OCI-LY3 (cell line): ENCODE measurements around the gene TRRAP.

Experiments
- H2AFZ ChIP-seq: fragments of 200-600, 300-600 bp; shearing (Covaris generic); 2 replicates; pipeline ENCODE4 v1.6.0; 2014; ENCODE audit warnings: antibody characterized with exemption, low read depth, low read length
- H3K27ac ChIP-seq: fragments of 200-600, 300-600 bp; sonication (generic); 2 replicates; pipeline ENCODE4 v1.5.1; 2014; ENCODE audit warnings: mild to moderate bottlenecking, low read length, moderate library complexity, mixed read lengths
- H3K27me3 ChIP-seq: fragments of 200-600, 300-600 bp; sonication (generic); 2 replicates; pipeline ENCODE4 v1.6.1; 2014; ENCODE audit warnings: low read depth, low read length, mixed read lengths
- H3K36me3 ChIP-seq: fragments of 200-600, 300-600 bp; sonication (generic); replicated peaks from 2 replicates; pipeline ENCODE3; 2014; ENCODE audit warnings: low read depth, low read length, mixed read lengths
- H3K4me1 ChIP-seq: fragments of 300-600, 200-600 bp; sonication (generic); 2 replicates; pipeline ENCODE4 v1.6.1; 2014; ENCODE audit warnings: low read length, mixed read lengths
- H3K4me2 ChIP-seq: fragments of 200-600, 300-600 bp; sonication (generic); 2 replicates; pipeline ENCODE4 v1.6.1; 2014; ENCODE audit warnings: low read length, mixed read lengths
- H3K4me3 ChIP-seq: fragments of 300-600, 200-600 bp; sonication (generic); 2 replicates; pipeline ENCODE4 v1.5.1; 2014; ENCODE audit warnings: antibody characterized with exemption, mild to moderate bottlenecking, low read length, moderate library complexity
- H3K79me2 ChIP-seq: fragments of 300-600, 200-600 bp; shearing (Covaris generic); 2 replicates; pipeline ENCODE4 v1.6.1; 2014; ENCODE audit warnings: mild to moderate bottlenecking, low read length, mixed read lengths
- H3K9ac ChIP-seq: fragments of 300-600, 200-600 bp; shearing (Covaris generic); 2 replicates; pipeline ENCODE4 v1.6.0; 2014; ENCODE audit warnings: mild to moderate bottlenecking, low read length, moderate library complexity
- H3K9me3 ChIP-seq: fragments of 200-600, 300-600 bp; shearing (Covaris generic); 2 replicates; pipeline ENCODE4 v1.6.1; 2014; ENCODE audit warnings: low read length, mixed read lengths; ENCODE audit not compliant: insufficient read depth
- H4K20me1 ChIP-seq: fragments of 200-600, 300-600 bp; sonication (generic); 2 replicates; pipeline ENCODE4 v1.6.1; 2016; ENCODE audit warnings: low read length, mixed read lengths; ENCODE audit not compliant: insufficient read depth
- CTCF ChIP-seq: fragments of 200-600, 300-600 bp; sonication (generic); IDR thresholded peaks from 2 replicates; pipeline ENCODE4 v1.5.1; 2014; ENCODE audit warnings: antibody characterized with exemption, low read length, low read depth
- EZH2phosphoT487 ChIP-seq: fragments of 200-600 bp; shearing (Covaris generic); IDR thresholded peaks from 2 replicates; pipeline ENCODE4 v1.6.1; 2018; ENCODE audit warnings: antibody characterized with exemption, mixed run types, low read depth

The TRRAP gene

GRCh38 chr7:98879198-98879978, 1.1 kb downstream of the TRRAP start:
- Histone ChIP-seq H3K9me3 (no peaks in the 10 kb centered on the region), H3K36me3 (peaks cover 19% of the 10 kb centered on the region), H2AFZ (no peak overlapping the region), H3K27me3 (no peaks in the 10 kb centered on the region), H3K4me1 (peaks cover 9% of the 10 kb centered on the region), H3K4me2 (peak overlapping the region; percentile 100), H3K4me3 (peak overlapping the region; percentile 89), H3K9ac (peak overlapping the region; percentile 89), H3K27ac (peak overlapping the region; percentile 68), H4K20me1 (peaks cover 15% of the 10 kb centered on the region), H3K79me2 (peaks cover 33% of the 10 kb centered on the region)
- no peak for TF ChIP-seq EZH2phosphoT487
- TF ChIP-seq CTCF, result peak; percentile 32

GRCh38 chr7:98879979-98880315, 1.6 kb downstream of the TRRAP start:
- TF ChIP-seq CTCF (no peak), EZH2phosphoT487 (no peak)
- H3K79me2 ChIP-seq, result peaks cover 33% of the 10 kb centered on the region
- peak overlapping the region; percentile 89 for H3K4me3 ChIP-seq

GRCh38 chr7:98880485-98880884, 2.2 kb downstream of the TRRAP start:
- Histone ChIP-seq H3K27me3 (no peaks in the 10 kb centered on the region), H3K9me3 (no peaks in the 10 kb centered on the region), H3K4me3 (no peak overlapping the region), H3K36me3 (peaks cover 24% of the 10 kb centered on the region), H3K4me2 (no peak overlapping the region), H3K79me2 (peaks cover 33% of the 10 kb centered on the region), H3K9ac (no peak overlapping the region), H2AFZ (no peak overlapping the region), H3K27ac (no peak overlapping the region), H4K20me1 (peaks cover 15% of the 10 kb centered on the region), H3K4me1 (peaks cover 9% of the 10 kb centered on the region)
- TF ChIP-seq EZH2phosphoT487 (no peak), CTCF (no peak)

More at GRCh38 chr7:98879979-98880315, 1.6 kb downstream of the TRRAP start:
- Histone ChIP-seq H3K27ac (peak overlapping the region; percentile 29; the same call in 1 of the 2 replicates), H3K4me1 (peaks cover 9% of the 10 kb centered on the region), H2AFZ (no peak overlapping the region), H3K9me3 (no peaks in the 10 kb centered on the region), H4K20me1 (peaks cover 15% of the 10 kb centered on the region), H3K36me3 (peaks cover 24% of the 10 kb centered on the region), H3K4me2 (peak overlapping the region; percentile 100), H3K27me3 (no peaks in the 10 kb centered on the region), H3K9ac (peak overlapping the region; percentile 89)

- peaks cover 15% of the 10 kb centered on the region for H4K20me1 ChIP-seq
- H3K9me3 ChIP-seq, result no peaks in the 10 kb centered on the region
- TF ChIP-seq EZH2phosphoT487, result no peak
- no peak for TF ChIP-seq CTCF
- H3K79me2 ChIP-seq, result peaks cover 33% of the 10 kb centered on the region
- H3K9ac ChIP-seq, result no peak overlapping the region
- no peak overlapping the region for H3K4me2 ChIP-seq
- H3K27me3 ChIP-seq, result no peaks in the 10 kb centered on the region
- peaks cover 9% of the 10 kb centered on the region for H3K4me1 ChIP-seq
- peaks cover 24% of the 10 kb centered on the region for H3K36me3 ChIP-seq
- H3K27ac ChIP-seq, result no peak overlapping the region
- H3K4me3 ChIP-seq, result no peak overlapping the region
- H2AFZ ChIP-seq, result no peak overlapping the region
Measured at GRCh38 chr7:98881561-98882315, 3.4 kb downstream of the TRRAP start.
